ENCODE results near the gene TP53RK.

Gene TP53RK

DNA sequence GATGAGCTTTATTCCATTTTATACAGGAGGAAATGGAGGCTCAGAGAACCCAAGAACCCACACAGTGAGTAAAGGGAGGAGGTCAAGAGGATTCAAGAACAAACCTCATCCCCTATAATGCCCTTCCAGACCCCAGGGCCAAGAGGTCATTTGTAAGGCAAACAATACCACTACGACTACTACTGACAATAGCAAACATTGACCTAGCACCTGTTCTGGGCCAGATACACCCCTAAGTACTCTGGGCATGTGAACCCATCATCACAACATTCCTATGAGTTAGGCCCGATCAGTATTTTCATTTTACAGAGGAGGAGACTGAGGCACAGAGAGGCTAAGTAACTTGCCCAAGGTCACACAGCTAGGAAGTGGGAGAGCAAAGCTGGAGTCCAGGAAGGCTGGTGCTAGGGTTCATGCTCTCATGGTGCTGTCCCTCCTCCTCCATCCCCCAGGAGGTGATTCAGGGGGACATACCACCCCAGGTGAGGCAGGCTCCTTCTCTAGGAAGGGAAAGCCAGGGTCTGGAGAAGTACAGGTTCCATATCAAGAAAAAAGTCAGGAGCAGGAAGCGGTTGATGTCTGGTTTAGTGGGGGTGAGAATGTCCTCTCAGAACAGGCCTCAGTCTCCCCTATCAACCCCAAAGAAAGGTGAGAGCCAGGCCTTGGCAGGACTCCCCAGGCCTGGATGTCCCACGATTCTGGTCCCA lies 51.7 kb downstream of the TP53RK start:
- no peak for DNase-seq

- DNase-seq: no peak
Measured at GRCh38 chr20:46637020-46637419, 52.2 kb downstream of the TP53RK start.

GRCh38 chr20:46636514-46636913 lies 52.7 kb downstream of the TP53RK start:
- DNase-seq: no peak

- no peak for DNase-seq
Measured at GRCh38 chr20:46635514-46636136, 53.6 kb downstream of the TP53RK start.

- no peak for DNase-seq
Measured at GRCh38 chr20:46634528-46634927, 54.7 kb downstream of the TP53RK start.
